ENCODE data around the gene NTF3. TPM values are rescaled to one million over a fixed set of nuclear protein-coding genes. Genes with fewer than 3 reads are reported as not detected.

The NTF3 gene
- total and polyA plus RNA-seq, 2 donors (not counting 1 experiment from before 2014, with no cell fraction given): 5.9 to 12.5 TPM

- no peak for DNase-seq (ENCODE audit: low read depth in 2 of 2)
- Histone ChIP-seq H3K4me2 (ENCODE audit: extremely low read depth, insufficient read depth, low read length) (no peak overlapping the region), H3K36me3 (ENCODE audit: control insufficient read depth, insufficient read depth, low read length) (no peaks in the 10 kb centered on the region), H3K9me3 (ENCODE audit: control insufficient read depth, insufficient read depth, low read depth, low read length) (no peaks in the 10 kb centered on the region), H3K79me2 (ENCODE audit: control insufficient read depth, insufficient read depth, low read length) (no peaks in the 10 kb centered on the region), H4K20me1 (ENCODE audit: control insufficient read depth, extremely low read depth, insufficient read depth, low read length) (no peaks in the 10 kb centered on the region), H3K4me3 (replicated peaks in 1 of 4; ENCODE audit: control extremely low read depth in 1 of 4, insufficient read depth in 1 of 4, low read depth in 3 of 4, low read length in 4 of 4) (no peak overlapping the region), H3K4me1 (ENCODE audit: control insufficient read depth, extremely low read depth, insufficient read depth, low read length) (no peaks in the 10 kb centered on the region), H3K27me3 (ENCODE audit: control insufficient read depth, insufficient read depth, low read length) (no peaks in the 10 kb centered on the region), H3K27ac (ENCODE audit: insufficient read depth, low read length) (no peak overlapping the region), H2AFZ (ENCODE audit: low read length) (no peak overlapping the region), H3K9ac (ENCODE audit: insufficient read depth, low read length) (no peak overlapping the region)
- TF ChIP-seq EZH2 (IDR thresholded peaks at IDR 0.05; ENCODE audit: low read length, missing control alignments) (no peak), CTCF (conservative IDR thresholded peaks at IDR 0.05 in 1 of 2, IDR thresholded peaks at IDR 0.05 in 1 of 2; ENCODE audit: low read depth in 1 of 2, low read length in 2 of 2) (no peak)
These were observed 36.3 kb upstream of the NTF3 start for GRCh38 chr12:5395443-5396271.

- Histone ChIP-seq H4K20me1 (ENCODE audit: control insufficient read depth, extremely low read depth, insufficient read depth, low read length) (no peaks in the 10 kb centered on the region), H3K36me3 (ENCODE audit: control insufficient read depth, insufficient read depth, low read length) (no peaks in the 10 kb centered on the region), H3K4me1 (ENCODE audit: control insufficient read depth, extremely low read depth, insufficient read depth, low read length) (no peaks in the 10 kb centered on the region), H3K27ac (ENCODE audit: insufficient read depth, low read length) (no peak overlapping the region), H3K4me3 (replicated peaks in 1 of 4; ENCODE audit: control extremely low read depth in 1 of 4, insufficient read depth in 1 of 4, low read depth in 3 of 4, low read length in 4 of 4) (no peak overlapping the region), H2AFZ (ENCODE audit: low read length) (no peak overlapping the region), H3K27me3 (ENCODE audit: control insufficient read depth, insufficient read depth, low read length) (no peaks in the 10 kb centered on the region), H3K9me3 (ENCODE audit: control insufficient read depth, insufficient read depth, low read depth, low read length) (no peaks in the 10 kb centered on the region), H3K79me2 (ENCODE audit: control insufficient read depth, insufficient read depth, low read length) (no peaks in the 10 kb centered on the region), H3K9ac (ENCODE audit: insufficient read depth, low read length) (no peak overlapping the region), H3K4me2 (ENCODE audit: extremely low read depth, insufficient read depth, low read length) (no peak overlapping the region)
- DNase-seq (ENCODE audit: low read depth in 2 of 2): no peak
- TF ChIP-seq CTCF (conservative IDR thresholded peaks at IDR 0.05 in 1 of 2, IDR thresholded peaks at IDR 0.05 in 1 of 2; ENCODE audit: low read depth in 1 of 2, low read length in 2 of 2) (no peak), EZH2 (IDR thresholded peaks at IDR 0.05; ENCODE audit: low read length, missing control alignments) (no peak)
These were observed 35.4 kb upstream of the NTF3 start for GRCh38 chr12:5396541-5396940.

- Histone ChIP-seq H4K20me1 (ENCODE audit: control insufficient read depth, extremely low read depth, insufficient read depth, low read length) (no peaks in the 10 kb centered on the region), H3K4me3 (replicated peaks in 1 of 4; ENCODE audit: control extremely low read depth in 1 of 4, insufficient read depth in 1 of 4, low read depth in 3 of 4, low read length in 4 of 4) (no peak overlapping the region), H3K4me2 (ENCODE audit: extremely low read depth, insufficient read depth, low read length) (no peak overlapping the region), H3K9ac (ENCODE audit: insufficient read depth, low read length) (no peak overlapping the region), H3K4me1 (ENCODE audit: control insufficient read depth, extremely low read depth, insufficient read depth, low read length) (no peaks in the 10 kb centered on the region), H2AFZ (ENCODE audit: low read length) (no peak overlapping the region), H3K79me2 (ENCODE audit: control insufficient read depth, insufficient read depth, low read length) (no peaks in the 10 kb centered on the region), H3K27ac (ENCODE audit: insufficient read depth, low read length) (no peak overlapping the region), H3K9me3 (ENCODE audit: control insufficient read depth, insufficient read depth, low read depth, low read length) (no peaks in the 10 kb centered on the region), H3K36me3 (ENCODE audit: control insufficient read depth, insufficient read depth, low read length) (no peaks in the 10 kb centered on the region), H3K27me3 (ENCODE audit: control insufficient read depth, insufficient read depth, low read length) (no peaks in the 10 kb centered on the region)
- no peak for TF ChIP-seq EZH2 (IDR thresholded peaks at IDR 0.05; ENCODE audit: low read length, missing control alignments)
- no peak for TF ChIP-seq CTCF (conservative IDR thresholded peaks at IDR 0.05 in 1 of 2, IDR thresholded peaks at IDR 0.05 in 1 of 2; ENCODE audit: low read depth in 1 of 2, low read length in 2 of 2)
- no peak for DNase-seq (ENCODE audit: low read depth in 2 of 2)
These were observed 32.6 kb upstream of the NTF3 start for GRCh38 chr12:5399266-5399665.
